Measurements from ENCODE around the gene ARL6IP1.
"Not testable (repeated sequence)": the region's sequence is repeated elsewhere in the genome, so short reads cannot be mapped to it uniquely, and the experiment has no call there.

GRCh38 chr16:18767217-18767616, 34.1 kb downstream of the ARL6IP1 start:
- TF ChIP-seq, protein P1, sequence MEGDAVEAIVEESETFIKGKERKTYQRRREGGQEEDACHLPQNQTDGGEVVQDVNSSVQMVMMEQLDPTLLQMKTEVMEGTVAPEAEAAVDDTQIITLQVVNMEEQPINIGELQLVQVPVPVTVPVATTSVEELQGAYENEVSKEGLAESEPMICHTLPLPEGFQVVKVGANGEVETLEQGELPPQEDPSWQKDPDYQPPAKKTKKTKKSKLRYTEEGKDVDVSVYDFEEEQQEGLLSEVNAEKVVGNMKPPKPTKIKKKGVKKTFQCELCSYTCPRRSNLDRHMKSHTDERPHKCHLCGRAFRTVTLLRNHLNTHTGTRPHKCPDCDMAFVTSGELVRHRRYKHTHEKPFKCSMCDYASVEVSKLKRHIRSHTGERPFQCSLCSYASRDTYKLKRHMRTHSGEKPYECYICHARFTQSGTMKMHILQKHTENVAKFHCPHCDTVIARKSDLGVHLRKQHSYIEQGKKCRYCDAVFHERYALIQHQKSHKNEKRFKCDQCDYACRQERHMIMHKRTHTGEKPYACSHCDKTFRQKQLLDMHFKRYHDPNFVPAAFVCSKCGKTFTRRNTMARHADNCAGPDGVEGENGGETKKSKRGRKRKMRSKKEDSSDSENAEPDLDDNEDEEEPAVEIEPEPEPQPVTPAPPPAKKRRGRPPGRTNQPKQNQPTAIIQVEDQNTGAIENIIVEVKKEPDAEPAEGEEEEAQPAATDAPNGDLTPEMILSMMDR (conservative IDR thresholded peaks at IDR 0.05; ENCODE audit: low read length) = not testable (repeated sequence)
- not testable (repeated sequence) for TF ChIP-seq EZH2phosphoT487 (IDR thresholded peaks at IDR 0.05; ENCODE audit: borderline replicate concordance)

Data from Loucy (cell line).